Right lobe of liver (tissue), 6 donors: ENCODE measurements around the gene SLC2A1. TPM values are rescaled to one million over a fixed set of nuclear protein-coding genes. Genes with fewer than 3 reads are reported as not detected.
A peak's percentile ranks its signal among the peaks of the same experiment; 100 is the strongest.

Source experiments
- ATAC-seq, 4 donors: fragments of 200-7000 bp; cut with Tn5 transposase; one replicate each; pipeline ENCODE4 v1.9.1; 2020; ENCODE audit warnings: mild to moderate bottlenecking in 4 of 4, moderate library complexity in 4 of 4
- DNase-seq, 3 donors: peaks; one replicate each; pipeline ENCODE4 v3.0.0-alpha.2; 2020
- H3K27ac ChIP-seq, 3 donors: fragments of 200-600 bp; one replicate each; pipeline ENCODE4 v1.8.0; 2022
- H3K27me3 ChIP-seq, 2 donors: fragments of 200-600 bp; one replicate each; pipeline ENCODE4 v1.8.0; 2022
- H3K36me3 ChIP-seq, 4 donors: fragments of 200-600 bp; sonication (generic) in 1 of 4; one replicate each; pipeline versions ENCODE4 v1.5.1 to v1.8.0; 2017 to 2022; ENCODE audit warnings: control low read depth in 1 of 4
- H3K4me1 ChIP-seq, 4 donors: fragments of 200-600 bp; sonication (generic) in 1 of 4; one replicate each; pipeline versions ENCODE4 v1.5.1 to v1.8.0; 2017 to 2022; ENCODE audit warnings: control low read depth in 1 of 4
- H3K4me3 ChIP-seq, 3 donors: fragments of 200-600 bp; one replicate each; pipeline ENCODE4 v1.8.0; 2022
- H3K9me3 ChIP-seq, 4 donors: fragments of 200-600 bp; sonication (generic) in 1 of 4; one replicate each; pipeline versions ENCODE4 v1.5.1 to v1.8.0; 2017 to 2022; ENCODE audit warnings: control low read depth in 1 of 4
- POLR2A ChIP-seq: fragments of 450-650 bp; IDR thresholded peaks from one replicate; pipeline ENCODE4 v1.6.1; 2017; ENCODE audit warnings: antibody characterized with exemption, mild to moderate bottlenecking
- WGBS: methylation state at CpG from one replicate; pipeline ENCODE4 v1.1.6; 2018; ENCODE audit warnings: low coverage, low lambda C conversion rate; ENCODE audit not compliant: insufficient coverage; ENCODE audit errors: missing lambda C conversion rate; 5-methylcytosine and 5-hydroxymethylcytosine counted together
- intact Hi-C, 2 donors: fragments of 100-400 bp; cut with DNase I; formaldehyde crosslinking; loops; one replicate each; pipeline versions ENCODE4 v1.11.2 to v1.14.1; 2022
- total RNA-seq, 6 experiments: library from RNA; depleted of rRNA in 2 of 6; stranded (reverse); fragments of >200 nt in 2 of 6; fragmentation: NEBNext Ultra II Directional in 3 of 6; extraction: Animal tissue kit (Norgen Biotek cat#: 25700) in 3 of 6; gene quantifications; one replicate each; pipeline versions ENCODE4 v1.1.0 to v1.2.4, GENCODE V29; 2016 to 2023
- TF ChIP-seq, protein P1 (sequence below), 4 donors: fragments of 200-600 bp in 3 of 4; fragments of 450-650 bp in 1 of 4; IDR thresholded peaks; one replicate each; pipeline versions ENCODE4 v1.5.1 to v1.8.0; 2016 to 2022; ENCODE audit warnings: antibody characterized with exemption in 4 of 4, mild to moderate bottlenecking in 2 of 4
- donor health status: DM: no; HTN: yes; CAD: no.
- donor health status: DM: no; HTN: no; CAD: no.
- donor health status: DM: no; HTN: no; CAD: no.
- donor health status: DM: no; HTN: yes; CAD: no.
- donor health status: DM: no; HTN: yes; CAD: no.

Gene SLC2A1
- total RNA-seq, 6 experiments from 2014 or later: 0.74 to 34.3 (median 5.8) TPM

- H3K27ac ChIP-seq: peak overlapping the region; percentile 42 to 74 (median 69)
- TF ChIP-seq, protein P1, sequence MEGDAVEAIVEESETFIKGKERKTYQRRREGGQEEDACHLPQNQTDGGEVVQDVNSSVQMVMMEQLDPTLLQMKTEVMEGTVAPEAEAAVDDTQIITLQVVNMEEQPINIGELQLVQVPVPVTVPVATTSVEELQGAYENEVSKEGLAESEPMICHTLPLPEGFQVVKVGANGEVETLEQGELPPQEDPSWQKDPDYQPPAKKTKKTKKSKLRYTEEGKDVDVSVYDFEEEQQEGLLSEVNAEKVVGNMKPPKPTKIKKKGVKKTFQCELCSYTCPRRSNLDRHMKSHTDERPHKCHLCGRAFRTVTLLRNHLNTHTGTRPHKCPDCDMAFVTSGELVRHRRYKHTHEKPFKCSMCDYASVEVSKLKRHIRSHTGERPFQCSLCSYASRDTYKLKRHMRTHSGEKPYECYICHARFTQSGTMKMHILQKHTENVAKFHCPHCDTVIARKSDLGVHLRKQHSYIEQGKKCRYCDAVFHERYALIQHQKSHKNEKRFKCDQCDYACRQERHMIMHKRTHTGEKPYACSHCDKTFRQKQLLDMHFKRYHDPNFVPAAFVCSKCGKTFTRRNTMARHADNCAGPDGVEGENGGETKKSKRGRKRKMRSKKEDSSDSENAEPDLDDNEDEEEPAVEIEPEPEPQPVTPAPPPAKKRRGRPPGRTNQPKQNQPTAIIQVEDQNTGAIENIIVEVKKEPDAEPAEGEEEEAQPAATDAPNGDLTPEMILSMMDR (IDR thresholded peaks at IDR 0.05): no peak
- no peak for TF ChIP-seq POLR2A
- no peaks in the 10 kb centered on the region for H3K9me3 ChIP-seq
- 32% methylated on average over 13 of the region's 19 CpGs for WGBS
- intact Hi-C loops: no loop called here
- no peaks in the 10 kb centered on the region for H3K4me1 ChIP-seq
- DNase-seq (no peak), ATAC-seq (peak in 2 of 4 donors; percentile 13 to 19)
- H3K4me3 ChIP-seq: peak overlapping the region; percentile 52 to 63 (median 63)
- no peaks in the 10 kb centered on the region for H3K27me3 ChIP-seq
- peaks cover 0 to 4% (median 0%) of the 10 kb centered on the region in 4 donors for H3K36me3 ChIP-seq
Observed at GRCh38 chr1:42924851-42925760, 33.6 kb downstream of the SLC2A1 start.

- Histone ChIP-seq H3K9me3 (no peaks in the 10 kb centered on the region), H3K4me1 (no peaks in the 10 kb centered on the region), H3K27me3 (no peaks in the 10 kb centered on the region), H3K27ac (peak overlapping the region; percentile 42 to 74 (median 69)), H3K4me3 (peak overlapping the region; percentile 52 to 63 (median 63)), H3K36me3 (peaks cover 0 to 4% (median 0%) of the 10 kb centered on the region in 4 donors)
- ATAC-seq (peak; percentile 93 to 98 (median 96)), DNase-seq (peak; percentile 89 to 93 (median 91))
- 3% methylated on average over 12 of the region's 62 CpGs for WGBS
- intact Hi-C loops: no loop called here
- TF ChIP-seq, protein P1 (IDR thresholded peaks at IDR 0.05): no peak
- TF ChIP-seq POLR2A: no peak
Observed at GRCh38 chr1:42924082-42924850, 34.4 kb downstream of the SLC2A1 start.

GRCh38 chr1:42923367-42924081 is 35.1 kb downstream of the SLC2A1 start:
- Histone ChIP-seq H3K4me1 (no peaks in the 10 kb centered on the region), H3K36me3 (peaks cover 0 to under 1% (median 0%) of the 10 kb centered on the region in 4 donors), H3K27ac (peak overlapping the region; percentile 42 to 74 (median 69)), H3K4me3 (peak overlapping the region; percentile 52 to 63 (median 63)), H3K27me3 (no peaks in the 10 kb centered on the region), H3K9me3 (no peaks in the 10 kb centered on the region)
- TF ChIP-seq POLR2A: no peak
- TF ChIP-seq, protein P1 (IDR thresholded peaks at IDR 0.05): no peak
- no peak for DNase-seq
- intact Hi-C loops: no loop called here
- no peak for ATAC-seq
- WGBS: 20% methylated on average over 13 of the region's 14 CpGs

- H3K27me3 ChIP-seq: no peaks in the 10 kb centered on the region
- ATAC-seq: peak; percentile 54 to 63 (median 60)
- TF ChIP-seq, protein P1 (IDR thresholded peaks at IDR 0.05): peak; percentile 52 to 61 (median 60)
- no peak for TF ChIP-seq POLR2A
- H3K4me1 ChIP-seq: no peaks in the 10 kb centered on the region
- no peak overlapping the region for H3K27ac ChIP-seq
- H3K9me3 ChIP-seq: no peaks in the 10 kb centered on the region
- DNase-seq: no peak
- 18% methylated on average over 4 of the region's 4 CpGs for WGBS
- H3K4me3 ChIP-seq: no peak overlapping the region
- no peaks in the 10 kb centered on the region for H3K36me3 ChIP-seq
- intact Hi-C loops: no loop called here
Observed at GRCh38 chr1:42922687-42923366, 35.8 kb downstream of the SLC2A1 start.
